HepG2 (cell line): Measurements from ENCODE around the gene TIRAP. TPM values are rescaled to one million over a fixed set of nuclear protein-coding genes. Genes with fewer than 3 reads are reported as not detected.

ENCODE experiments used
- ATAC-seq: fragments of 200-7000 bp; cut with Tn5 transposase; 3 replicates; pipeline ENCODE4 v1.9.1; 2020; ENCODE audit warnings: mild to moderate bottlenecking, moderate library complexity
- BruUV-seq: library from RNA; stranded (reverse); fragments of 400-500 nt; replicated peaks from 2 replicates; lab custom pipeline; 2021; lab: Mats Ljungman, UMichigan
- CTCF ChIA-PET: fragments of 300-600 bp; formaldehyde crosslinking; extraction: SDS; loops from one replicate; lab custom pipeline; 2021; ENCODE audit warnings: low total read pairs, inconsistent platforms, low intra/inter-chr PET ratio; lab: Yijun Ruan, JAX
- POLR2A ChIA-PET: fragments of 350-600 bp; sonication (Branson Sonifier 250); formaldehyde crosslinking; loops from one replicate; lab custom pipeline; 2020; ENCODE audit warnings: antibody characterized with exemption, inconsistent platforms; lab: Yijun Ruan, JAX
- DNase-seq: peaks from one replicate; pipeline ENCODE4 v3.0.0-alpha.2; 2015; ENCODE audit warnings: low spot score
- FAIRE-seq: peaks from 3 replicates; lab custom pipeline; 2011; peaks lifted over from hg19 to GRCh38; lab: Jason Lieb, UNC
- H2AFZ ChIP-seq: one replicate; pipeline ENCODE4 v1.6.1; 2011; ENCODE audit warnings: low read length, inconsistent platforms
- H3K27ac ChIP-seq: fragments of 300-600 bp; 3 replicates; pipeline ENCODE4 v1.8.0; 2011; ENCODE audit warnings: mixed run types, mild to moderate bottlenecking, mixed read lengths, low read length, inconsistent platforms; ENCODE audit not compliant: insufficient read depth; ENCODE audit errors: extremely low read length
- H3K27me3 ChIP-seq, 2 experiments: fragments of 200-600 bp in 1 of 2; 2 replicates in 1 of 2; 3 replicates in 1 of 2; pipeline versions ENCODE4 v1.6.0 to v1.8.0; 2011; ENCODE audit warnings: low read length in 2 of 2, mild to moderate bottlenecking in 2 of 2, moderate library complexity in 2 of 2, inconsistent platforms in 1 of 2; ENCODE audit not compliant: insufficient read depth in 2 of 2, control insufficient read depth in 1 of 2
- H3K36me3 ChIP-seq, 2 experiments: fragments of 200-600 bp in 1 of 2; replicated peaks in 1 of 2; 2 replicates in 1 of 2; 3 replicates in 1 of 2; pipeline versions ENCODE4 v1.5.1 to v1.8.0; 2011; ENCODE audit warnings: low read length in 2 of 2, inconsistent platforms in 1 of 2; ENCODE audit not compliant: insufficient read depth in 2 of 2, control insufficient read depth in 1 of 2
- H3K4me1 ChIP-seq: 2 replicates; pipeline ENCODE4 v1.5.1; 2012; ENCODE audit warnings: low read length, inconsistent platforms; ENCODE audit not compliant: insufficient read depth
- H3K4me2 ChIP-seq: 2 replicates; pipeline ENCODE4 v1.6.0; 2011; ENCODE audit warnings: low read depth, low read length, inconsistent platforms
- H3K4me3 ChIP-seq, 3 experiments: fragments of 200-600 bp in 1 of 3; sonication (generic), shearing (Covaris generic) in 1 of 3; replicated peaks in 1 of 3; 2 replicates each; pipeline ENCODE4 v1.5.1; 2011 to 2016; ENCODE audit warnings: low read length in 3 of 3, inconsistent platforms in 2 of 3, low read depth in 2 of 3, mild to moderate bottlenecking in 2 of 3, control low read depth in 1 of 3, mixed read lengths in 1 of 3; ENCODE audit not compliant: insufficient read depth in 1 of 3
- H3K79me2 ChIP-seq: one replicate; pipeline ENCODE4 v1.6.1; 2011; ENCODE audit warnings: low read length, inconsistent platforms; ENCODE audit not compliant: insufficient read depth
- H3K9ac ChIP-seq: 2 replicates; pipeline ENCODE4 v1.6.0; 2011; ENCODE audit warnings: mild to moderate bottlenecking, low read depth, low read length, inconsistent platforms; ENCODE audit not compliant: insufficient read depth
- H3K9me3 ChIP-seq: 2 replicates; pipeline ENCODE4 v1.5.1; 2012; ENCODE audit warnings: mild to moderate bottlenecking, low read length
- H4K20me1 ChIP-seq: 2 replicates; pipeline ENCODE4 v1.6.0; 2011; ENCODE audit warnings: inconsistent platforms, mild to moderate bottlenecking, low read length, moderate library complexity; ENCODE audit not compliant: insufficient read depth
- DNMT3B ChIP-seq: conservative IDR thresholded peaks from 2 replicates; pipeline ENCODE4 v1.6.1; 2016; ENCODE audit warnings: missing biosample characterization, control low read depth
- KLF11 ChIP-seq: IDR thresholded peaks from 2 replicates; pipeline ENCODE4 v1.6.1; 2016; ENCODE audit warnings: missing compliant biosample characterization
- MXD1 ChIP-seq: sonication (generic); formaldehyde crosslinking; IDR thresholded peaks from 2 replicates; pipeline ENCODE4 v1.4.0; 2020; ENCODE audit warnings: mild to moderate bottlenecking, missing genetic modification reagents
- NR2F1 ChIP-seq, 2 experiments: fragments of 450-650 bp in 1 of 2; formaldehyde crosslinking in 1 of 2; IDR thresholded peaks; 2 replicates each; pipeline versions ENCODE4 v1.5.0 to v1.6.1; 2016 to 2020; ENCODE audit warnings: mild to moderate bottlenecking in 1 of 2, missing compliant biosample characterization in 1 of 2, missing genetic modification reagents in 1 of 2, moderate library complexity in 1 of 2
- TBX3 ChIP-seq: fragments of 450-650 bp; IDR thresholded peaks from 2 replicates; pipeline ENCODE4 v1.6.1; 2017; ENCODE audit warnings: antibody characterized with exemption, mild to moderate bottlenecking, inconsistent platforms, borderline replicate concordance
- THAP11 ChIP-seq: IDR thresholded peaks from 2 replicates; pipeline ENCODE4 v1.6.1; 2016; ENCODE audit warnings: missing biosample characterization, missing genetic modification reagents
- ZBTB42 ChIP-seq: sonication (generic); formaldehyde crosslinking; IDR thresholded peaks from 2 replicates; pipeline ENCODE4 v1.5.0; 2020; ENCODE audit warnings: mild to moderate bottlenecking, missing genetic modification reagents
- WGBS: methylation state at CpG from one replicate; pipeline ENCODE4 v1.1.6; 2017; ENCODE audit warnings: low lambda C conversion rate; 5-methylcytosine and 5-hydroxymethylcytosine counted together
- in situ Hi-C: cut with HindIII; loops from 2 replicates; pipeline ENCODE4 v1.10.0; 2017; ENCODE audit warnings: low pct_unique_long_range_greater_than_20kb; ENCODE audit not compliant: extremely low pct_ligation_motif_present
- intact Hi-C: fragments of 100-400 bp; cut with micrococcal nuclease; formaldehyde crosslinking; loops from one replicate; pipeline ENCODE4 v1.10.0; 2022; ENCODE audit not compliant: unreplicated experiment
- polyA plus RNA-seq, 8 experiments: library from polyadenylated mRNA; depleted of rRNA in 3 of 8; stranded (reverse) in 7 of 8; unstranded in 1 of 8; fragments of >200 nt; fragmentation: Illumina TruSeq in 4 of 8; extraction: Trizol in 4 of 8; gene quantifications; 2 replicates each; pipeline versions ENCODE4 v1.2.1 to v1.2.3, GENCODE V29; 2011 to 2016; ENCODE audit warnings: low read depth in 4 of 8, missing spikeins in 1 of 8, mixed read lengths in 1 of 8; ENCODE audit not compliant: insufficient read depth in 1 of 8
- total RNA-seq, 5 experiments: library from RNA; depleted of rRNA; stranded (reverse); fragments of >200 nt; fragmentation: Illumina TruSeq; extraction: Trizol; gene quantifications; 2 replicates each; pipeline ENCODE4 v1.2.3, GENCODE V29; 2016; ENCODE audit warnings: low read depth in 1 of 5
- TF ChIP-seq, protein P1 (sequence below): sonication (generic); formaldehyde crosslinking; IDR thresholded peaks from 2 replicates; pipeline ENCODE4 v1.5.1; 2020; ENCODE audit warnings: missing genetic modification reagents, mild to moderate bottlenecking, borderline replicate concordance
- TF ChIP-seq, protein P2 (sequence below): sonication (generic); formaldehyde crosslinking; IDR thresholded peaks from 2 replicates; pipeline ENCODE4 v1.4.0; 2020; ENCODE audit warnings: low read depth, mild to moderate bottlenecking, missing genetic modification reagents
- TF ChIP-seq, protein P3 (sequence below): sonication (generic); formaldehyde crosslinking; IDR thresholded peaks from 2 replicates; pipeline ENCODE4 v1.5.0; 2020; ENCODE audit warnings: mild to moderate bottlenecking, missing genetic modification reagents, borderline replicate concordance

Gene TIRAP
- total and polyA plus RNA-seq, 2 of the 13 experiments (the other 11 are each of a cell fraction or from before 2014, with no cell fraction given) = 5.4 to 5.7 TPM

GRCh38 chr11:126336138-126336541 is 53.2 kb downstream of the TIRAP start (continued):
- TF ChIP-seq, protein P1, sequence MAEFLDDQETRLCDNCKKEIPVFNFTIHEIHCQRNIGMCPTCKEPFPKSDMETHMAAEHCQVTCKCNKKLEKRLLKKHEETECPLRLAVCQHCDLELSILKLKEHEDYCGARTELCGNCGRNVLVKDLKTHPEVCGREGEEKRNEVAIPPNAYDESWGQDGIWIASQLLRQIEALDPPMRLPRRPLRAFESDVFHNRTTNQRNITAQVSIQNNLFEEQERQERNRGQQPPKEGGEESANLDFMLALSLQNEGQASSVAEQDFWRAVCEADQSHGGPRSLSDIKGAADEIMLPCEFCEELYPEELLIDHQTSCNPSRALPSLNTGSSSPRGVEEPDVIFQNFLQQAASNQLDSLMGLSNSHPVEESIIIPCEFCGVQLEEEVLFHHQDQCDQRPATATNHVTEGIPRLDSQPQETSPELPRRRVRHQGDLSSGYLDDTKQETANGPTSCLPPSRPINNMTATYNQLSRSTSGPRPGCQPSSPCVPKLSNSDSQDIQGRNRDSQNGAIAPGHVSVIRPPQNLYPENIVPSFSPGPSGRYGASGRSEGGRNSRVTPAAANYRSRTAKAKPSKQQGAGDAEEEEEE = no peak

DNA sequence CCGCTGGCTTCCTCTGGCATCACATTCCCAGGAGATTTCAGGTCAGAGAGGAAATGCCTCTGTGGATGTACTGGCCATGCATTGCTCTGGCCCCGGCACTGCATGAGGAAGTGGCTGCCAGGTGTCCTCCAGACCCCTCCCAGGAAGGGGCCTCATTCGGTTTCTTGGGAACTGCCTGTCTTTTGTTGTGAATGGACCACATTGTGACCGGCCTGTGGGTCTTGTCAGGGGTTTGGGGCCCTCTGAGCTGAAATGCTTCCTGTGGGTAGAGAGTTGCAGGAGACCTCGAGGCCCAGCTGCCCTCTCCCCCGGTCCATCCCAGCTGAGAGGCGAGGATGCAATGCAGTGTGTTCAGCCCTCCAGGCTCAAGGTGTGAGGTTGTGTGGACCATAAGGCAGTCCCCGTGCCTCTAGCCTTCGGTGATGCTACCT is 53.8 kb downstream of the TIRAP start:
- Histone ChIP-seq H3K27ac (no peak overlapping the region), H4K20me1 (no peaks in the 10 kb centered on the region), H3K4me1 (peaks cover 29% of the 10 kb centered on the region), H3K9ac (no peak overlapping the region), H3K36me3 (peaks cover 9 to 35% of the 10 kb centered on the region in 2 experiments; a peak in 4 of 5 replicates), H3K27me3 (no peaks in the 10 kb centered on the region), H3K79me2 (no peaks in the 10 kb centered on the region), H3K4me3 (no peak overlapping the region; a peak in 1 of 6 replicates), H3K4me2 (peak overlapping the region; percentile 48), H2AFZ (no peak overlapping the region), H3K9me3 (no peaks in the 10 kb centered on the region)
- no TSS peak for BruUV-seq
- 84% methylated on average over 2 of the region's 9 CpGs for WGBS
- FAIRE-seq = no peak
- no peak; the same call in 1 of the 3 replicates for ATAC-seq
- no peak for TF ChIP-seq TBX3
- TF ChIP-seq MXD1 (CRISPR knock-in tag) = no peak
- TF ChIP-seq THAP11 (CRISPR knock-in tag) = no peak
- no peak for TF ChIP-seq NR2F1 (CRISPR knock-in tag; IDR thresholded peaks at IDR 0.05)
- TF ChIP-seq DNMT3B (CRISPR knock-in tag) = no peak
- no peak for TF ChIP-seq ZBTB42 (CRISPR knock-in tag)
- no peak for TF ChIP-seq KLF11 (CRISPR knock-in tag)
- TF ChIP-seq, protein P2, sequence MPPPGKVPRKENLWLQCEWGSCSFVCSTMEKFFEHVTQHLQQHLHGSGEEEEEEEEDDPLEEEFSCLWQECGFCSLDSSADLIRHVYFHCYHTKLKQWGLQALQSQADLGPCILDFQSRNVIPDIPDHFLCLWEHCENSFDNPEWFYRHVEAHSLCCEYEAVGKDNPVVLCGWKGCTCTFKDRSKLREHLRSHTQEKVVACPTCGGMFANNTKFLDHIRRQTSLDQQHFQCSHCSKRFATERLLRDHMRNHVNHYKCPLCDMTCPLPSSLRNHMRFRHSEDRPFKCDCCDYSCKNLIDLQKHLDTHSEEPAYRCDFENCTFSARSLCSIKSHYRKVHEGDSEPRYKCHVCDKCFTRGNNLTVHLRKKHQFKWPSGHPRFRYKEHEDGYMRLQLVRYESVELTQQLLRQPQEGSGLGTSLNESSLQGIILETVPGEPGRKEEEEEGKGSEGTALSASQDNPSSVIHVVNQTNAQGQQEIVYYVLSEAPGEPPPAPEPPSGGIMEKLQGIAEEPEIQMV = no peak
- TF ChIP-seq, protein P3, sequence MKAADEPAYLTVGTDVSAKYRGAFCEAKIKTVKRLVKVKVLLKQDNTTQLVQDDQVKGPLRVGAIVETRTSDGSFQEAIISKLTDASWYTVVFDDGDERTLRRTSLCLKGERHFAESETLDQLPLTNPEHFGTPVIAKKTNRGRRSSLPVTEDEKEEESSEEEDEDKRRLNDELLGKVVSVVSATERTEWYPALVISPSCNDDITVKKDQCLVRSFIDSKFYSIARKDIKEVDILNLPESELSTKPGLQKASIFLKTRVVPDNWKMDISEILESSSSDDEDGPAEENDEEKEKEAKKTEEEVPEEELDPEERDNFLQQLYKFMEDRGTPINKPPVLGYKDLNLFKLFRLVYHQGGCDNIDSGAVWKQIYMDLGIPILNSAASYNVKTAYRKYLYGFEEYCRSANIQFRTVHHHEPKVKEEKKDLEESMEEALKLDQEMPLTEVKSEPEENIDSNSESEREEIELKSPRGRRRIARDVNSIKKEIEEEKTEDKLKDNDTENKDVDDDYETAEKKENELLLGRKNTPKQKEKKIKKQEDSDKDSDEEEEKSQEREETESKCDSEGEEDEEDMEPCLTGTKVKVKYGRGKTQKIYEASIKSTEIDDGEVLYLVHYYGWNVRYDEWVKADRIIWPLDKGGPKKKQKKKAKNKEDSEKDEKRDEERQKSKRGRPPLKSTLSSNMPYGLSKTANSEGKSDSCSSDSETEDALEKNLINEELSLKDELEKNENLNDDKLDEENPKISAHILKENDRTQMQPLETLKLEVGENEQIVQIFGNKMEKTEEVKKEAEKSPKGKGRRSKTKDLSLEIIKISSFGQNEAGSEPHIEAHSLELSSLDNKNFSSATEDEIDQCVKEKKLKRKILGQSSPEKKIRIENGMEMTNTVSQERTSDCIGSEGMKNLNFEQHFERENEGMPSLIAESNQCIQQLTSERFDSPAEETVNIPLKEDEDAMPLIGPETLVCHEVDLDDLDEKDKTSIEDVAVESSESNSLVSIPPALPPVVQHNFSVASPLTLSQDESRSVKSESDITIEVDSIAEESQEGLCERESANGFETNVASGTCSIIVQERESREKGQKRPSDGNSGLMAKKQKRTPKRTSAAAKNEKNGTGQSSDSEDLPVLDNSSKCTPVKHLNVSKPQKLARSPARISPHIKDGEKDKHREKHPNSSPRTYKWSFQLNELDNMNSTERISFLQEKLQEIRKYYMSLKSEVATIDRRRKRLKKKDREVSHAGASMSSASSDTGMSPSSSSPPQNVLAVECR (CRISPR knock-in tag) = 0 out of 2 replicates have a peak, but pooled peaks have one; percentile 1
- no peak for DNase-seq
- in situ Hi-C loops (no loop called here), intact Hi-C loops (no loop called here)
- CTCF ChIA-PET = no interaction called here
- POLR2A ChIA-PET = interaction anchor here (1.2 to 1.8 kb wide), 2 partner anchors 19 to 20 kb away, joined by 3 to 8 read pairs; partner anchors contain the start of gene ST3GAL4
